HT1080 (cell line): Measurements from ENCODE around the gene LCN10. TPM values are rescaled to one million over a fixed set of nuclear protein-coding genes. Genes with fewer than 3 reads are reported as not detected.
"Not testable (repeated sequence)": the region's sequence is repeated elsewhere in the genome, so short reads cannot be mapped to it uniquely, and the experiment has no call there.

Experiments
- DNase-seq: peaks from one replicate; pipeline ENCODE4 v3.0.0-alpha.2; 2015; ENCODE audit warnings: low read depth
- total RNA-seq: library from RNA; depleted of rRNA; stranded (reverse); fragments of >200 nt; shearing (Covaris generic); gene quantifications from 2 replicates; pipeline ENCODE4 v1.2.3, GENCODE V29; 2014

The LCN10 gene
- total RNA-seq, 1 experiment from 2014 or later = not detected

DNA sequence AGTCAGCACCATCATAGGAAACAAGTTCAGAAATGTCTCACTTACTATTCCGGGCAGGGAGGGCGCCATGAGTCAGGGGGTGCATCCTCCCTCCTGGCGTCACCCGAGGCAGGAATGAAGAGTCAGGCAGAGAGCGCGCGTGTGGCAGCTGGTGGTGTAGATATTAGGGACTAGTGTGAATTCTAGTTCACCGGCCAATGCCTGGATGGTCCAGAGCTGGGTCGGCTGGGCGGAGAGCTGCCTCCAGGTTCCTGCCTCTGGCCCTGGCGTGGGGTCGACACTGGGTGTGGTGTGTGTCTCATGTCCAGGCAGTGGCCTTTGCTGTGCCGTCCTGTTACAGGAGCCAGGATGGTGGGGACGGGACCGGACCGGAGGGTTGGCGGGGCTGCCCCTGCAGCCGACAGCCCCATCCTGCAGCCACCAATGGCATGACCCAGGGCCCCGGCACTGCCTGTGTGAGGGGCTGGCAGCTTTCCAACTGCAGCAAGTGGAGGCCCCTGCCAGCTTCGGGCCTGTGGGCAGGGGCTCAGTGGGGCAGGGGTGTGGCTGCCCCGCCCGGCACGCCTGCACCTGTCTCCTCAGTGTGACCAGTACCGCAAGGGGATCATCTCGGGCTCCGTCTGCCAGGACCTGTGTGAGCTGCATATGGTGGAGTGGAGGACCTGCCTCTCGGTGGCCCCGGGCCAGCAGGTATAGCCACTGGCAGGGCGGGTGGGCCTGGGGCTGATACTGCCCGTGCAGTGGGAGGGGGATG, 21.2 kb downstream of the LCN10 start:
- DNase-seq = peak; percentile 82

DNA sequence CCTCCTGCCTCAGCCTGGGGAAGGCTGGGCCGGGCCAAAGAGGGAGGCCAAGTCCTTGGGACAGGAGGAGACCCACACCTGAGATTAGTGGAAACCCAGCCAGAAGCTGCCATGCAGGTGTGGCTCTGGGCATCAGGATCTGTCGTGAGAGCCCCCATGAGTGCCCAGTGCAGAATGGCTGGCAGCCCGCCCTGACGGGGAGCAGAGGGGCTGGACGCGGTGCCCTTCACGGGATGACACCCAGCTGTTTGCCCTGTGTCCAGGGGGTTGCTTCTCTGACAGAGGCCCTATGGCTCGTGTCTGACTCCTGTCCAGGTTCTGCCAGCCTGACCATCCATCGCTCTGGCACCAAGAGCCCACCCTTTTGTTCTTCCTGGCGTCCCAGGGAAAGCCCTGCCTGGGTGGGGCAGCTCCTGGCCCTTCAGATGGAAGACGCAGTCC, 21.8 kb downstream of the LCN10 start:
- no peak for DNase-seq

GRCh38 chr9:136720251-136720897, 22.4 kb downstream of the LCN10 start:
- no peak for DNase-seq

GRCh38 chr9:136719195-136719880, 23.4 kb downstream of the LCN10 start:
- no peak for DNase-seq

DNA sequence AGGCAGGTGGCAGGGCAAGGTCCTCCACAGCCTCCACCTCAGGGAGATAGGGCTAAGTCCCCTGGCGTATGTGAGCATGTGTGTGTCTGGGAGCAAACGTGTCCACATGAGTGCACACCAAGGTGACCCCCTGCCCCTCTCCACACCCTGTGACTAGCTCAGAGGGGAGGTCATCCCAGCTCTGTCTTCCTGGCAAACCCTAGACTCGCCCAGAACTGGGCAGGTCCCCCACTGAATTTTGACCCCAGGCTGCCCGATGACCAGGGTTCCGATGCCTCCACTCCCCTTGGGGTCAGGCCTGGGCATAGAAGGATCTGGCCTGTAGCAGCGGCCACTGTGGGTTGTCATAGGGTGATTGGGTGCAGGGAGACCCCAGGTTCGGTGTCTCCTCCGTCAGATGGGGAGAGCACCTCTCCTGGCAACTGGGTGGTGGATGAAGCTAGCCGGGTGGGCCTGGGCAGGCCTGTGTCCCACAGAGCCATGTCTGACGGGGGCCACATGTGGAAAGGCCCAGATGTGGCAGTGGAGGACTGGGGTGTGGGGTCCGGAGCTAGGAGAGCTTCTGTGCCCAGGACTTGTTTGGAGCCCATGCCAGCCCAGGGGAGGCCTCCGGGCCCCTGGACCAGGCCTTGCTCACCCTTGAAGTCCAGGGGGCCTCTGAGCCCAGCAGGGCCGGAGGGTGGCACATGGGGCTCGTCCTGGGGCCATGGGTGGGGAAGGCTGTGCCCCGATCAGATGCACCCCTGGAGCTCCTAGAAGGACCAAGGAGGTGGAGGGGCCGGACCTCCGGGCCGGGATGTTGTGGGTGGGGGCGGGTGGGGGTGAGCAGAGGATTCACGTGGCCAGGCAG, 24.2 kb downstream of the LCN10 start:
- no peak for DNase-seq

DNA sequence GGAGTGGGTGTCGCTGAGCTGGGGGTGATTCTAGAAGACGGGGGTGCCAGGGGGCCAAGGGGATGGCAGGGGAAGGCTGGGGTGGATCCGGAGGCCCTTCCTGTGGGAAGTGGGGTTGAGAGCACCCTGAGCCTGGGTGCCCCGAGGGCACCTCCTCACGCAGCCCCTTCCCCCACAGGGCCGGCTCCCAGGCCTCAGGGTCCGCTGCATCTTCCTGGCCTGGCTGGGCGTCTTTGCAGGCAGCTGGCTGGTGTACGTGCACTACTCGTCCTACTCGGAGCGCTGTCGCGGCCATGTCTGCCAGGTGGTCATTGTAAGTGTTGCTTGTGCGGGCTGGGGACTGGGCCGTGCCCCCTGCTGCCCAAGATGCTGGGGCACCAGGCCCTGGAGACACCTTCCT, 25.3 kb downstream of the LCN10 start:
- DNase-seq = no peak

GRCh38 chr9:136714893-136715274, 27.9 kb downstream of the LCN10 start:
- DNase-seq = no peak

DNA sequence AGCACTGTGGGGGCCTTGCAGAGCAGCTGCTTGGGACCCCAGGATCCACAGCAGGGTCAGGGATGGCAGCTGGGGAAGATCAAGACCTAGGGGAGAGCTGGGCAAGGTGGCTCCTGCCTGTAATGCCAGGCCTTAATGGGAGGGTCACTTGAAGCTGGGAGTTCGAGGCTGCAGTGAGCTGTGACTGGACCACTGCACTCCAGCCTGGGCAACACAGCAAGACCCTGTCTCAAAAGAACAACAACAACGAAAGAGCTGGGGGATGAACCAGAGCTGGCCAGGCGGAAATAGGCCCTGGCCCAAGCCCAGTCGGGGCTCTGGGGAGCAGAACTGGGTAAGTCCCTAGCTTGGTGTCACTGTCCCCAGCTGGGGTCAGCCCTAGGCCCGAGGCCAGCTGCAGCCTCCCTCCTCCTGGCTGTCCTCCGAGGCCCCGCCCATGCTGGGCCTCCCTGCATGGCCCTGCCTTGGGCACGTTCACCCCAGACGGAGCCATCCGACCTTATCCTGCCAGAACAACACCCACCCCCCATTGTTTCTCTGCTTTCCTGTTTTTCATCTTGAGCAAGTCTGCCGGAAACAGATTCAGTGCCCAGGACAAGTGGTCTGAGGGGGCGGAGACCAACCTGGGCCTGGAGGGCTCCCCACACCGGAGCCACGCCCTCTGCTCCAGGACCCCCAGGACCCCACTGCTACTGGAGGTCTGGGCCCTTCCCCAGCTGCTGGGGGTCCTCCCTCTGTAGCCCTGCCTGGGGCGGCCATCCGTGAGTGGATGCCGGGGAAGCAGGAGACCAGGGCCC, 28.4 kb downstream of the LCN10 start:
- no peak for DNase-seq

GRCh38 chr9:136713550-136713949, 29.2 kb downstream of the LCN10 start:
- DNase-seq = no peak

- no peak for DNase-seq
Measured at GRCh38 chr9:136712690-136713544, 29.8 kb downstream of the LCN10 start.

DNA sequence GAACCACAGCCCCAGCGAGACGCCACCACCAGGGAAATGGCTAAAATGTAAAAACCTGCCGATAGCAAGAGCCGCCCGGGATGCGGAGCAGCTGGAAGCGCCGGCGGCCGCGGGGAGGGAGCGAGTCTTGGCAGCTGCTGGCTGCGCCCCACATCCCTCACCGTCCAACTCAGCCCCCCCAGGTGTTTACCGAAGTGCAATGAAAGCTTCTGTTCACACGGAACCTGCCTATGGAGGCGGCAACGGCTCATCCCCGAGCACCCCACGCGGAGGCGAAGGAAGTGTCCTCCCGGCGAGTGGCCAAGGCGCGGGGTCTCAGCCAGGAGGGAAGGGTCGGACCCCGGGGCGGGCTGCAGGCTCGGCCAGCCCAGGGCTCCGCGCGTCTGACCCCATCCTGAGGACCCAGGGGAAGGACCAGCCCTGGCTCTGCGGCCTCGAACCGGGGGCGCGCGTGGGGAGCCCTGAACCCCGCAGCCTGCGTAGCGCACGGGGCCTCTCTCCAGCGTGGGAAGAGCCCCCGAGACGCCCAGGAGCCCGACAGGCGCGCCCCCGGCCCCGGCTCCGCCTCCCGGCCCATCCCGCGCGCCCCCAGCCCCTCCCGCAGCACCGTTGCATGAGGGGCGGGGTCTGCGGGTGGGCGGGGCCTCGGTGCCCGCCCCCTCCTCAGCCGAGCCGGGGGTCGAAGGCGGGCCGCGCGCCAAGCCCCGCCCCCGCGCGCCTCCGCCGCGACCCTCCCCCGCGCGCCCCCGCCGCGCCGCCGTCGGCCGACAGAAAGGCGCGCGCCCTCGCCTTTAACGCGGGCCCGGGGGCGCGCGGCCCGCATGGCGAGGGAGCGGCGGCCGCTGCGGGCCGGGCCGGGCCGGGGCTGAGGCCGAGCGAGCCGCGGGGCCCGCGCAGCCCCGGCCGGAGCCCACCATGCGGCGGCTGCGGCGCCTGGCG, 30.7 kb downstream of the LCN10 start, which contains the start of gene DIPK1B:
Gene DIPK1B, plus strand, starts transcription at position 822 of the 939 bp plus-strand sequence. Its CDS starts 94 bp downstream, at position 916.
- DNase-seq = no peak

DNA sequence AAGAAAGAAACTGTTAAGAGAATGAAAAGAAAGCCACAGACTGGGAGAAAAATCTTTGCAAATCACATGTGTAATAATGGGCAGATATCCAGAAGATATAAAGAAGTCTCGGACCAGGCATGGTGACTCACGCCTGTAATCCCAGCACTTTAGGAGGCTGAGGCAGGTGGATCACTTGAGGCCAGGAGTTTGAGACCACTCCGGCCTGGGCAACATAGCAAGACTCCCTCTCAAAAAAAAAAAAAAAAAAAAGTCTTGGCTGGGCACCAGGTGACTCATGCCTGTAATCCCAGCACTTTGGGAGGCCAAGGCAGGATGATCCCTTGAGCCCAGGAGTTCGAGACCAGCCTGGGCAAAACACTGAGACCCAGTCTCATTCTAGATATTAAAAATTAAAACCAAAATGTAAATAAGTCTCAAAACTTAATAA, 31.5 kb downstream of the LCN10 start:
- not testable (repeated sequence) for DNase-seq

- DNase-seq = no peak
Measured at GRCh38 chr9:136710543-136710942, 32.2 kb downstream of the LCN10 start.

DNA sequence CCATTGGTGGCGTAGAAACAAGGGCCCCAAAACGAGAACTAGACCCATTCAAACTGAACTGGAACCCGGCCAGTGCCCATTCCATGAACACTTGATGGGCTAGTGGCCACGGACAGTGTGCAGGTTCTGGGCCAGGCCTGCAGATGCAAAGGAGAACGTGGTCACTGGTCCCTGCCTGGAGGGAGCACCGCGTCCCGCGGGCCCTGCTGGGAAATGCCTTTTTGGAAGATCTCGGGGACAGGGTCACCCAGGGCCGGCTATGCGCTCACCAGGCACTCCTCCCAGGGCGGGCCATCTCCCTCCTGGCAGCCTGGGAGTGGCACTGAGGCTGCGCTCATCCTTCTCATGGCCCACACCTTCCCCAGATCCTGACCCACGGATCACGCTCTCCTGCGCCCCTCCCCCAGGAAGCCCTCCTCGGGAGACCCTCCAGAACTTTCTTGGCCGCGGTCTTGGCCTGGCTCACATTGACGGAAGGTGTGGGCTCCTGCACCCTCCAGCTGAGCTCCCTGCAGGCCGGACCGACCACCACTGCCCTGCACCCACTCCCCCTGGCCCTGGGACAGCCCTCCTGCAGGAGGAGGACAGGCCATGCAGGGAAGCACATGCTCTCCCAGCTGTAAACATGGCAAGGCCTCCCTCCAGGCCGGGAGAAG, 33.2 kb downstream of the LCN10 start:
- no peak for DNase-seq

DNA sequence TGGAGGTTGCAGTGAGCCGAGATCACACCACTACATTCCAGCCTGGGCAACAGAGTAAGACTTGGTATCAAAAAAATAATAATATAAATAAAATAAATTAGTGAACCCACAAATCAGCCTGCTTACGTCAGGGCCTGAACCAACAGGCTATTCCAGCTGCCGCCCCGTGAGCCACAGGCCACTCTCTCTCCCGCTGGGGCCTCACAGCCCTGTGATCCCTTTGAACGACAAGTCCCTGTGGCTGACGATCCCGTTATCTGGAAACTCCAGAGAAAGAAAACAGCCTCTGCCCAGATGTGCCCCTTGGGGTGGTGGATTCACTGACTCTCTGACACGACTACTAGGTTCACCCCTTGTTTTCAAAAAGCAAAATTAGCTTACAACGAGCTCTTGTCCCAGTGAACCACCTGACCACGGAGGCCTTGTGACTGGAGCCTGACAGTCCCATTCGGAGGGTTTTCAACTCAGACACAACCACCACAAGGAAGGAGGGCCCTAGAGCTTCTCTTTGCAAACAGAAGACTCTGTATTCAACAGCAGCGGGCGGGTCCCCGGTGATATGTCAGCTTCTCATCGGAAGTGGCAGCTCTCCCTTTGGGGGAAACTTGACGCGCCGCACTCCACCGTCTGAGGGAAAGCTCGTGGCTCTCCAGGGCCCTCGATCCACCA, 34.8 kb downstream of the LCN10 start:
- DNase-seq = no peak

DNA sequence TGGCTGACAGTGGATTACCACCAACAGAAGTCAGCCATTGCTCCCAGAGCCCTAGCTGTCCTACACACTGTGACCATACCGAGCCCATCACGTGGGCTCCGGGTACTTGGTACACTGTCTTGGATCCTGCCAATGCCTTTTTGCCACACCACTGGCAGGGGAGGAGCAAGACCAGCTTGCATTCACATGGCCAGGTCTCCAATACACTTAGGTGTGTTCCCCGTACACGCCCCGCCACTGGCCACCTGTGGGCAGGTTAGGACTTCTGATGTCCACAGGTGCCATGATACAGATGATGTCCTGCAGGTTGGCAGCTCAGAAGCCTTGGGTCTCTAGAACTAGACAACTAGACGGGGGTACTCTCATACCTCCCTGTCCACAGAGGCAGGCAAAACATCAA, 35.7 kb downstream of the LCN10 start:
- no peak for DNase-seq

DNA sequence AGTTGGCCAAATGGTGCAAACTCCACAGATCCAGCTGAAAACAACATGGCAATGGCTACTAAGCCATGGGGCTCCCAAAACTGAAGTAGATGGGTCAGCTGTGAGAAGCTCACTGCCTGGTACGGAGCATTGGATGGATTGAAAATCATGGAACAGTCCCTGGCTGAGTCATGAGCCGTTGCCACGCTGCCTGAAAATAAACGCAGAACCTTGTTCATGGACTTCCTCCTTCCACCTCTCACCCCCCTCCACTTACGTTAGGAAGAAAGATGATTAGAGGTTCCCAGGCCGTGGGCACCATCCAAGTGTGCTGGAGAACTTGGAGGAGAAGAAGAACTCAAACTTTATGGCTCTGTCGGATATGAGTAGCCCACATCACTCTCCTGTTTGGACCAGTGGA, 37.2 kb downstream of the LCN10 start:
- no peak for DNase-seq
